AG09319 (cell line): ENCODE measurements around the gene RHOT1.
"Not testable (repeated sequence)": the region's sequence is repeated elsewhere in the genome, so short reads cannot be mapped to it uniquely, and the experiment has no call there.

ENCODE experiments used
- DNase-seq: peaks from one replicate; pipeline ENCODE4 v3.0.0-alpha.2; 2010; ENCODE audit warnings: low read depth; ENCODE audit errors: extremely low read depth
- TF ChIP-seq, protein P1 (sequence below): IDR thresholded peaks from 2 replicates; pipeline ENCODE4 v1.5.1; 2011; ENCODE audit warnings: low read depth, mild to moderate bottlenecking, inconsistent platforms, low read length, moderate library complexity

The RHOT1 gene

DNA sequence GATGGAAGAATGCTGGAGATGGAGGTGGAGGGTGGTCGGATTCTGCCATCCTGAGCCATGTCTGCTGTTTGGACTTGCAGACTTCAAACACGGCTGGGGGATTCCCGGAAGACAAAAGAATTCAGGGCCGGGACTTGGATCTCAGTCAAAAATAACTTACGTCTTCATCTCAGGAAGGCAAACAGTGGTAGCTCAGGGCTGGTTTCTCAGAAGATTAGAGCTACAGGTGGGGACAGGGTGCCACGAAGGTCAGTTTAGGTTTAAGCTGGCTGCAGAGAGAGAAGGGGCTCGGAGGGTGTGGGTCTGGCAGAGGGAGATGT is 119.1 kb downstream of the RHOT1 start:
- TF ChIP-seq, protein P1, sequence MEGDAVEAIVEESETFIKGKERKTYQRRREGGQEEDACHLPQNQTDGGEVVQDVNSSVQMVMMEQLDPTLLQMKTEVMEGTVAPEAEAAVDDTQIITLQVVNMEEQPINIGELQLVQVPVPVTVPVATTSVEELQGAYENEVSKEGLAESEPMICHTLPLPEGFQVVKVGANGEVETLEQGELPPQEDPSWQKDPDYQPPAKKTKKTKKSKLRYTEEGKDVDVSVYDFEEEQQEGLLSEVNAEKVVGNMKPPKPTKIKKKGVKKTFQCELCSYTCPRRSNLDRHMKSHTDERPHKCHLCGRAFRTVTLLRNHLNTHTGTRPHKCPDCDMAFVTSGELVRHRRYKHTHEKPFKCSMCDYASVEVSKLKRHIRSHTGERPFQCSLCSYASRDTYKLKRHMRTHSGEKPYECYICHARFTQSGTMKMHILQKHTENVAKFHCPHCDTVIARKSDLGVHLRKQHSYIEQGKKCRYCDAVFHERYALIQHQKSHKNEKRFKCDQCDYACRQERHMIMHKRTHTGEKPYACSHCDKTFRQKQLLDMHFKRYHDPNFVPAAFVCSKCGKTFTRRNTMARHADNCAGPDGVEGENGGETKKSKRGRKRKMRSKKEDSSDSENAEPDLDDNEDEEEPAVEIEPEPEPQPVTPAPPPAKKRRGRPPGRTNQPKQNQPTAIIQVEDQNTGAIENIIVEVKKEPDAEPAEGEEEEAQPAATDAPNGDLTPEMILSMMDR: no peak
- no peak for DNase-seq

DNA sequence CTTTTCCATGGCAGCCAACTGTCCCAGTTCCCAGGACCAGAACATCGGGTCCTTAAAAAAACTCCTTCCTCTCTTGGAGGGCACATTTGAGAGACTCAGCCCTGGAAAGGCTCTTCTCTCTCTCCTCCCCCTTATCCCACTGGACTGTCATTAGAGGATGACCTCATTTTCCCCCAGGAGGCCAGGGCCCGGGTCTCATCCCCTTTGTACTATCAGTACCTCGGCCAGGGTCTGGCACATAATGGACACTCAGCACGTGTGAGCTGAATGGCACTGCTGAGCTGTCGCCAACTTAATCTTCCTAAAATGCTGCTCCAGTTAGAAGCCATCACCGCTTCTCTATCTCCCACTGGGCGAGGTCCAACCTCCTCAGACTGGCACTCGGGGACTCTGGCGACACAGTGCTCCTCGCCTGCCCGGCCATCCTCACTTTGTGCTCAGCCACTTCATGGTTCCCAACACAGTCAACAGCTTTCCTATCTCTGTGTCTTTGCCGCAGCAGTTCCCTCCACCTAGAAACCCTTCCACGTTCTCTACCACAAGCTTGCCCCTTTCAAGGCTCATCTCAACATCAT is 119.7 kb downstream of the RHOT1 start:
- TF ChIP-seq, protein P1: no peak
- no peak for DNase-seq

DNA sequence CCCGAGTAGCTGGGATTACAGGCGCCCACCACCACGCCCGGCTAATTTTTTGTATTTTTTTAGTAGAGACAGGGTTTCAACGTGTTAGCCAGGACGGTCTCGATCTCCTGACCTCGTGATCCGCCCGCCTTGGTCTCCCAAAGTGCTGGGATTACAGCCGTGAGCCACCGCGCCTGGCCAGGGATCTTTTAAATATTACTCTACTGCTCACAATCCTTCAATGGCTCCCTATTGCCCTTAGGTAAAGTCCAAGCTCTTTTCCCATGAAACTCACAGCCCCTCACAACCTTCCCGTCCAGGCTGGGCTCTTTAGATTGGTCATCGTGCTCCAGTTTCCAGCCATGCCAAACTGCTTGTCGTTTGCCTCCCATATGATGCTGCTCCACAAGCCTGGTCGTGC is 121.2 kb downstream of the RHOT1 start:
- not testable (repeated sequence) for DNase-seq

DNA sequence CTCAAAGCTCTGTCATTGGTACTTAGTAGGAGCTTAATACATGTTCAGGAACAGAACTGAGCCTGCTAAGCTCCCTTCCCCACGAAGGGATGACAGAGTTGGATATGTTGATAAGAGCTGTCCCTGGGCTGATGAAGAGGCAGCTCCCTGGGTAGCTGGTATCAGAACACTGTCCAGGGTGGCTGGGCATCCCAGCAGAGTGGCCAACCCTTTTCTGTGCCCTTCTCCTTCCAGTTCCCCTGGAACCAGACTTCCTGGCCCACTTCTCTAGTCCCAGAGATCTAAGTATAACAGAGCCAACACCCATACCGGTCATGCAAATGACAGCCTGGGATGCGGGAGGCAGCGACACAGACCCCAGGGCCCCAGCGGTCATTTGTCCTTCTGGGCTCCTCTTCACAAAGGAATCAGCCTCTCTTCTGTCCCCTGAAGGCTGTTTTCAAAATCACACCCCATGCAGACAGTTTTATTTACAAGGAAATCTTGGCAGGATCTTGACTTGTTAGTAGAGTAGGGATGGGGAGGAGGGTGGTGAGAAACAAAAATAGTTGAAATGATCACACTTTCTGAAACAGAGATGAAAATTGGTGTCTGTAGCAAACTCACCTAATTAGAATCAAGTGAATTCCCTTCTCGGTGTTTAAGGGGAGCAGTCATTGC is 122.0 kb downstream of the RHOT1 start:
- no peak for DNase-seq
- TF ChIP-seq, protein P1: peak; percentile 3

DNA sequence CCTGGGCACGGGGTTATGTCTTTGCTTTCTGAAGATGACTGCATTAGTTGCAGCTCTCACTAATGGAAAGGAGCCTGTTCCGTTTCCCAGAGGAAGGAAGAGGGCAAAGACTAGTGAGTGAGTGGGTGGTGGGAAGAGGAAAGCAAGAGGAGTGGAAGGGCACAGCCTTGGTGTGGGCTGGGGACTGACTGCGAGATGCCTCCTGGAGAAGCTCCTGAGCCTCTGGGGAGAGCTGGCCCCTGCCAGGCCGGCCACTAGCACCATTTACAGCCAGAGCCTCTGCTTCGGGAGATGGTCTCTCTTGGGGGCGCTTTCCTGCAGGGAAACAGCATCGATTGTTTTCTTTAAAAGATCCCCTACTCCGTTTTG is 122.5 kb downstream of the RHOT1 start:
- no peak for DNase-seq
- TF ChIP-seq, protein P1: no peak

DNA sequence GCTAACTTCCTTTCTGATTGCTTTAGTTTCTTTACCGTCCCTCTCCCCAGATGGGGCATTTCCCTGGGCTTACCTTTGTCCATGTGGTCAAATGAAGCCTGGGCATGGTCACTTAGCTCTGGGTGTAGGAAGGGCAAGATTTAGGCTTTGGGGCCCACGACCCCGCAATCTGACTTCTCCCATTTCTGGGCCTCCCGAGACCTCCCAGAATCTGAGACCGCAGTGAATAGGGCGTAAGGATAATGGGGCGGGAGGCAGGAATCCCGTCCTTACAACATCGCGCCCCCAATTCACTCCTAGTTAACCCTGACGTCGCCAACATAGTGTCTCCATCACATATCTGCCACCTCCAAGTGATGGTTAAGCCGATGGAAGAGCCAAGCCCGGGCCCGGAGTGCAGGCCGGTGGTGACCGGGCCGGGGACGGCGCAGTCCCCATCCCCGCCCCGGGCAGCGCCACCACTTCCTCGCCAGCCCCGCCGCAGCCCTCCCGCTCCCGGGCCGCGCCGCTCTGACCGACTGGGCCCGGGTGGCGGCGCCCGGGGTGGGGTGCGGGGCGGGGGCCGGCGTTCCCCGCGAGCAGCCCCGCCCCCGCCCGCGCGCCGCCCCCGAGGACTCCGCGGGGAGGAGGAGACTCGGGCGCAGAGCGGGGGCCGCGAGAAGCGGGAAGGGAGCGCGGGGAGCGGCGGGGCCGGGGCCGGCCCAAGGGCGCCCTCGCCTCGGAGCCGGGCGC is 123.1 kb downstream of the RHOT1 start, which contains the start of gene RHBDL3:
RHBDL3 (plus strand) TSS at position 641 of the 732 bp plus-strand sequence. CDS start 358 bp downstream, outside the sequence.
- TF ChIP-seq, protein P1: no peak
- DNase-seq: no peak

DNA sequence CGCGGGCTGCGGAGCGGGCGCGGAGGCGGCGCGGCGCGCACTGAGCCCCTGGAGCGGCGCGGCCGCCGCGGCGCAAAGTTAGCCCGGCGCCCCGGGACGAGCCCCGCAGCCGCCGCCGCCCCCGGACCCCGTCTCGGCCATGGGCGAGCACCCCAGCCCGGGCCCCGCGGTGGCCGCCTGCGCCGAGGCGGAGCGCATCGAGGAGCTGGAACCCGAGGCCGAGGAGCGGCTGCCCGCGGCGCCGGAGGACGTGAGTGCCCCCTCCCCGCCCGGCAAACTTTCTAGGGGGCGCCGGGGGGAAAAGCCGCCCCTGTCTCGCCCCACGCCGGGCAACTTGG is 123.7 kb downstream of the RHOT1 start:
- TF ChIP-seq, protein P1: no peak
- DNase-seq: no peak
